Stomach (tissue), 9 donors: ENCODE data around the gene FBL. TPM values are rescaled to one million over a fixed set of nuclear protein-coding genes. Genes with fewer than 3 reads are reported as not detected.

Experiments used
- DNase-seq, 2 donors: peaks; one replicate each; pipeline versions ENCODE4 v3.0.0 to v3.0.0-alpha.2; 2013 to 2019
- H3K27ac ChIP-seq, 5 donors: fragments of 200-600 bp in 4 of 5; sonication (generic) in 4 of 5; one replicate each; pipeline ENCODE4 v1.5.1; 2013 to 2019; ENCODE audit warnings: mild to moderate bottlenecking in 1 of 5, moderate library complexity in 1 of 5
- H3K27me3 ChIP-seq, 3 donors: fragments of 200-600 bp; sonication (generic); one replicate each; pipeline ENCODE4 v1.5.1; 2017 to 2019; ENCODE audit warnings: mixed run types in 1 of 3
- H3K36me3 ChIP-seq, 4 donors: fragments of 200-600 bp; sonication (generic); 1 replicate in 3 of 4; 2 replicates in 1 of 4; pipeline ENCODE4 v1.5.1; 2016 to 2019
- H3K4me1 ChIP-seq, 4 donors: fragments of 200-600 bp; sonication (generic); one replicate each; pipeline ENCODE4 v1.5.1; 2016 to 2019
- H3K4me3 ChIP-seq, 4 donors: fragments of 200-600 bp; sonication (generic) in 3 of 4; one replicate each; pipeline ENCODE4 v1.5.1; 2016 to 2019; ENCODE audit warnings: mild to moderate bottlenecking in 1 of 4
- H3K9me3 ChIP-seq, 4 donors: fragments of 200-600 bp; sonication (generic); one replicate each; pipeline ENCODE4 v1.5.1; 2016 to 2019
- CTCF ChIP-seq, 7 experiments: fragments of 450-650 bp in 4 of 7; fragments of 200-600 bp in 3 of 7; sonication (generic) in 3 of 7; IDR thresholded peaks; one replicate each; pipeline ENCODE4 v1.5.1; 2016 to 2019; ENCODE audit warnings: antibody characterized with exemption in 7 of 7, control low read depth in 2 of 7, mild to moderate bottlenecking in 1 of 7
- EP300 ChIP-seq: sonication (generic); formaldehyde crosslinking; IDR thresholded peaks from one replicate; pipeline ENCODE4 v1.6.1; 2017; ENCODE audit warnings: antibody characterized with exemption
- POLR2A ChIP-seq, 4 donors: fragments of 450-650 bp; IDR thresholded peaks; one replicate each; pipeline ENCODE4 v1.6.1; 2016; ENCODE audit warnings: antibody characterized with exemption in 4 of 4, control low read depth in 2 of 4, mild to moderate bottlenecking in 1 of 4, moderate library complexity in 1 of 4
- POLR2AphosphoS5 ChIP-seq, 3 donors: sonication (generic); formaldehyde crosslinking; IDR thresholded peaks; one replicate each; pipeline ENCODE4 v1.6.1; 2016; ENCODE audit warnings: antibody characterized with exemption in 3 of 3
- WGBS, 5 donors: extraction: QIAGEN DNeasy Blood & Tissue Kit in 3 of 5; methylation state at CpG; one replicate each; pipeline versions ENCODE4 v1.1.5 to v1.1.7; 2013 to 2018; 5-methylcytosine and 5-hydroxymethylcytosine counted together
- intact Hi-C: fragments of 100-400 bp; cut with DNase I; formaldehyde crosslinking; loops from one replicate; pipeline ENCODE4 v1.15.1; 2023; ENCODE audit warnings: low total_unique reads
- polyA plus RNA-seq, 3 donors: library from polyadenylated mRNA; stranded (reverse); fragments of 200-250 nt; gene quantifications; one replicate each; pipeline ENCODE4 v1.2.3, GENCODE V29; 2013
- total RNA-seq, 5 donors: library from RNA; depleted of rRNA; stranded (reverse); fragments of >200 nt; gene quantifications; one replicate each; pipeline versions ENCODE4 v1.1.0 to v1.2.3, GENCODE V29; 2014 to 2016
- donor health status: healthy with polysubstance abuse.
- donor health status: Bipolar disorder and iron deficiency.
- donor health status: healthy.

Gene FBL
- total and polyA plus RNA-seq, 8 donors: 59.8 to 331 (median 234) TPM

- peaks cover 18 to 27% (median 26%) of the 10 kb centered on the region in 4 donors for H3K4me1 ChIP-seq
- peaks cover 50 to 75% (median 74%) of the 10 kb centered on the region in 4 donors for H3K36me3 ChIP-seq
- H3K4me3 ChIP-seq: no peak overlapping the region
- no peak for DNase-seq
- WGBS, 5 donors: 87 to 93% (median 91%) methylated on average over 12 to 16 of the region's 16 CpGs
- no peak for TF ChIP-seq POLR2AphosphoS5 (IDR thresholded peaks at IDR 0.05)
- TF ChIP-seq EP300: no peak
- no peaks in the 10 kb centered on the region for H3K27me3 ChIP-seq
- H3K27ac ChIP-seq: peak overlapping the region in 1 of 5 donors; percentile 89
- no peaks in the 10 kb centered on the region for H3K9me3 ChIP-seq
- intact Hi-C loops: no loop called here
Measured at GRCh38 chr19:39831679-39832078, 14.5 kb downstream of the FBL start.

- Histone ChIP-seq H3K4me3 (no peak overlapping the region), H3K27me3 (no peaks in the 10 kb centered on the region), H3K27ac (no peak overlapping the region), H3K36me3 (peaks cover 50 to 75% (median 74%) of the 10 kb centered on the region in 4 donors), H3K4me1 (peaks cover 18 to 27% (median 26%) of the 10 kb centered on the region in 4 donors), H3K9me3 (no peaks in the 10 kb centered on the region)
- TF ChIP-seq POLR2AphosphoS5 (IDR thresholded peaks at IDR 0.05) (no peak), POLR2A (IDR thresholded peaks at IDR 0.05) (no peak), CTCF (IDR thresholded peaks at IDR 0.05) (no peak), EP300 (no peak)
- intact Hi-C loops: no loop called here
- no peak for DNase-seq
Measured at GRCh38 chr19:39830847-39831246, 15.3 kb downstream of the FBL start.

- no peak for DNase-seq
- TF ChIP-seq POLR2AphosphoS5 (IDR thresholded peaks at IDR 0.05): no peak
- Histone ChIP-seq H3K4me3 (no peak overlapping the region), H3K4me1 (peaks cover 18 to 30% (median 29%) of the 10 kb centered on the region in 4 donors), H3K36me3 (peaks cover 46 to 75% (median 74%) of the 10 kb centered on the region in 4 donors), H3K27ac (no peak overlapping the region), H3K27me3 (no peaks in the 10 kb centered on the region), H3K9me3 (no peaks in the 10 kb centered on the region)
- intact Hi-C loops: no loop called here
- WGBS, 5 donors: 92 to 97% (median 96%) methylated on average over 17 to 18 of the region's 18 CpGs
Measured at GRCh38 chr19:39830406-39830805, 15.8 kb downstream of the FBL start.

- Histone ChIP-seq H3K36me3 (peaks cover 45 to 72% (median 70%) of the 10 kb centered on the region in 4 donors), H3K4me1 (peaks cover 21 to 36% (median 35%) of the 10 kb centered on the region in 4 donors), H3K4me3 (no peak overlapping the region), H3K27ac (no peak overlapping the region), H3K27me3 (no peaks in the 10 kb centered on the region), H3K9me3 (no peaks in the 10 kb centered on the region)
- intact Hi-C loops: no loop called here
- WGBS, 5 donors: 89 to 92% (median 91%) methylated on average over 10 of the region's 10 CpGs
- no peak for TF ChIP-seq POLR2A (IDR thresholded peaks at IDR 0.05)
- TF ChIP-seq POLR2AphosphoS5 (IDR thresholded peaks at IDR 0.05): no peak
- no peak for TF ChIP-seq EP300
- TF ChIP-seq CTCF (IDR thresholded peaks at IDR 0.05): no peak
- DNase-seq: no peak
Measured at GRCh38 chr19:39829702-39830275, 16.4 kb downstream of the FBL start.

GRCh38 chr19:39828654-39829032, 17.5 kb downstream of the FBL start:
- Histone ChIP-seq H3K4me3 (no peak overlapping the region), H3K27ac (peak overlapping the region in 1 of 5 donors; percentile 14), H3K9me3 (no peaks in the 10 kb centered on the region), H3K27me3 (no peaks in the 10 kb centered on the region), H3K36me3 (peaks cover 45 to 68% (median 66%) of the 10 kb centered on the region in 4 donors), H3K4me1 (peaks cover 22 to 37% (median 34%) of the 10 kb centered on the region in 4 donors)
- no peak for DNase-seq
- WGBS, 5 donors: 55 to 67% (median 65%) methylated on average over 5 of the region's 5 CpGs
- intact Hi-C loops: no loop called here
- TF ChIP-seq POLR2A (IDR thresholded peaks at IDR 0.05) (no peak), POLR2AphosphoS5 (IDR thresholded peaks at IDR 0.05) (no peak), EP300 (no peak), CTCF (IDR thresholded peaks at IDR 0.05) (no peak)
